A549 (cell line): Measurements from ENCODE around the gene LCA5.

ENCODE experiments used
- EHMT2 ChIP-seq: fragments of 200-600 bp; sonication (generic); IDR thresholded peaks from 2 replicates; pipeline ENCODE4 v1.6.1; 2016; ENCODE audit warnings: antibody characterized with exemption, low read depth, mild to moderate bottlenecking, moderate library complexity
- JUN ChIP-seq, 2 experiments: fragments of >200 bp; sonication (Bioruptor Twin); formaldehyde crosslinking; IDR thresholded peaks; 2 replicates in 1 of 2; 3 replicates in 1 of 2; pipeline ENCODE4 v1.6.1; 2016 to 2017
- REST ChIP-seq: fragments of 200-600 bp; sonication (generic); IDR thresholded peaks from 2 replicates; pipeline ENCODE4 v1.6.1; 2016; ENCODE audit warnings: antibody characterized with exemption, mild to moderate bottlenecking, moderate library complexity
- ZNF302 ChIP-seq: fragments of 250-450 bp; sonication (Bioruptor Pico); IDR thresholded peaks from 2 replicates; pipeline ENCODE4 v1.9.0; 2021; ENCODE audit warnings: inconsistent platforms, mild to moderate bottlenecking, moderate library complexity
- TF ChIP-seq, protein P1 (sequence below): fragments of >200 bp; sonication (Bioruptor Twin); formaldehyde crosslinking; IDR thresholded peaks from 3 replicates; pipeline ENCODE4 v1.5.1; 2016

DNA sequence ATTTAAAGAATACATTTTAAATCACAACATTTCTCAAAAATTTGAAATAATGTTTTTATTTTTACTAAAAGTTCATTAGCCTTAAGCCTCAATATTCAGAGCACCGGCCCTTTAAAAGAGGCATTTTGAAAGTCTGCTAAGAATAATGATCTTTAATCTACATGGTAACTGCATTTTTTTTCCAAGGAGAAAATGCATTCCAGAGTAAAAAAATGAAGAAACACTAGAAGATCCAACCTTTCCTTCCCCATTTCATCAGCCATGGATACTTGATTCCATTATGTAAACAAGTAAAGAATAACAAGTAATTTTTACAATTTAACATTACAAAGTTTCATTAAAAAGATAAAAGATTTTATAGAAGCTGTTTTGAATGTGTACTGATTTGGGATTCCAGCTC is 21.8 kb downstream of the LCA5 start:
- no peak for TF ChIP-seq REST
- TF ChIP-seq, protein P1, sequence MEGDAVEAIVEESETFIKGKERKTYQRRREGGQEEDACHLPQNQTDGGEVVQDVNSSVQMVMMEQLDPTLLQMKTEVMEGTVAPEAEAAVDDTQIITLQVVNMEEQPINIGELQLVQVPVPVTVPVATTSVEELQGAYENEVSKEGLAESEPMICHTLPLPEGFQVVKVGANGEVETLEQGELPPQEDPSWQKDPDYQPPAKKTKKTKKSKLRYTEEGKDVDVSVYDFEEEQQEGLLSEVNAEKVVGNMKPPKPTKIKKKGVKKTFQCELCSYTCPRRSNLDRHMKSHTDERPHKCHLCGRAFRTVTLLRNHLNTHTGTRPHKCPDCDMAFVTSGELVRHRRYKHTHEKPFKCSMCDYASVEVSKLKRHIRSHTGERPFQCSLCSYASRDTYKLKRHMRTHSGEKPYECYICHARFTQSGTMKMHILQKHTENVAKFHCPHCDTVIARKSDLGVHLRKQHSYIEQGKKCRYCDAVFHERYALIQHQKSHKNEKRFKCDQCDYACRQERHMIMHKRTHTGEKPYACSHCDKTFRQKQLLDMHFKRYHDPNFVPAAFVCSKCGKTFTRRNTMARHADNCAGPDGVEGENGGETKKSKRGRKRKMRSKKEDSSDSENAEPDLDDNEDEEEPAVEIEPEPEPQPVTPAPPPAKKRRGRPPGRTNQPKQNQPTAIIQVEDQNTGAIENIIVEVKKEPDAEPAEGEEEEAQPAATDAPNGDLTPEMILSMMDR: no peak
- TF ChIP-seq JUN (IDR thresholded peaks at IDR 0.05): no peak
- no peak for TF ChIP-seq EHMT2
- no peak for TF ChIP-seq ZNF302 (CRISPR knock-in tag)
